OCI-M2 (cell line): ENCODE data around the gene C15orf62.

Experiments used
- DNase-seq: peaks from one replicate; lab custom pipeline; 2025; ENCODE audit not compliant: unreplicated experiment; lab: John Stamatoyannopoulos, UW

C15orf62 gene

GRCh38 chr15:40775740-40776536, 6.2 kb downstream of the C15orf62 start:
- DNase-seq: no peak

- DNase-seq: no peak
Observed at GRCh38 chr15:40776537-40777141, 6.9 kb downstream of the C15orf62 start.

GRCh38 chr15:40782609-40783227, 12.9 kb downstream of the C15orf62 start:
- DNase-seq: no peak

DNA sequence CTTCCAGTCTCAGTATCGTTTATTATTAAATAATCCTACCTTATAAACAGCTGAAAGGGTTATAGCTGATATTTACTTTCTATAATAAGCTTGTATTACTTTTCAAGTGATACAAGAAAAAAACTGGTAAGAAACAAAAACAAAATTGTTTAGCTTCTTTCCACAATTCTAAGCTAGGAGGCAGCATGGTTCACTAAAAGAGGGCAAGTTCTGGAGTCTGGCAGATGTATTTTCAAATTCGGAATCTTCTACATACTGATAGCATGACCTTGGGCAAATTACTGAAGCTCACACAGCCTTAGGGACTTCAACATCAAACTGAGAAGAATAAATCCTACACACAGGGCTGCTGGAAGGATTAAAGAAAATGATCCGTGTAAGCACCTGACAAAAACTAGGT, 15.4 kb downstream of the C15orf62 start:
- no peak for DNase-seq

DNA sequence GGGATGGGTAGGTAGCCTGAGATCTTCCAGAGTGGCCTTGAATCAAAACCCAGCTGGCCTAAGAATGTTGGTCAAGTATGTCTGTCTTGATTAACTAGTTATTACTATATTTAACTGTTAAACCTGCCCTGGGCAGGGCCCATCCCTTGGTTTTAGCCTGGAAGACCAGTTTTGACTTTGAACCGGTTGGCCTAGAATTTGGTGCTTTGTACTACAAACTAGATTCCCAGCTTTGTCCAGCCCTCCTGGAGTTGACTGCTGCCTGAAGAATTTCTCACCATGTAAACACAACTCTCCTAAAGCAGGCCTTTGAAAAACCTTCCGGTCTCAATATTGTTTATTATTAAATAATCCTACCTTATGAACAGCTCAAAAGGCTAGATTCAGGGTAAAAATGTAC, 16.0 kb downstream of the C15orf62 start:
- DNase-seq: no peak

DNA sequence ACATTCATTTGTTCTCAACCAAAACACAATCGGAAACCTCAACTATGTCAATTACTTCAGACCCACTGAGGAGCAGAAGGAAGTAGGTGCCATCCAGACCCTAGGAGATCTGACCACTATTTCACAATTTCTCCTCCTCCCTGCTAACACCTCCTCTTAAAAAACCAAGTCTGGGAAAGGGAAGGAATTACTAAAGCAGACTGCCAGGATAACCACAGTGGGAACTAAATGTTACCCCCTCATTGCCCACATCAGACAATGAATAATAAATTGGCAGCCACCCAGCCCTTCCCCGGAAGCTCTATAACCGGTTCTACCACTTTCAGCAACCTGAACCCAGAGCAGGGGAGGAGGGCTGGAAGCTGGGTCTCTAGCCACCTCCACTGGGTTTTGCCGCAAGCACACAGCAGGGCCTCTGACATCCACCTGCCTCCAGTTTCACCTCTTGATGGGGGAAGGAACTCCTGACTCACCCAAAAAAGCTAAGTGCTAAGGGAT, 17.6 kb downstream of the C15orf62 start:
- DNase-seq: no peak

DNA sequence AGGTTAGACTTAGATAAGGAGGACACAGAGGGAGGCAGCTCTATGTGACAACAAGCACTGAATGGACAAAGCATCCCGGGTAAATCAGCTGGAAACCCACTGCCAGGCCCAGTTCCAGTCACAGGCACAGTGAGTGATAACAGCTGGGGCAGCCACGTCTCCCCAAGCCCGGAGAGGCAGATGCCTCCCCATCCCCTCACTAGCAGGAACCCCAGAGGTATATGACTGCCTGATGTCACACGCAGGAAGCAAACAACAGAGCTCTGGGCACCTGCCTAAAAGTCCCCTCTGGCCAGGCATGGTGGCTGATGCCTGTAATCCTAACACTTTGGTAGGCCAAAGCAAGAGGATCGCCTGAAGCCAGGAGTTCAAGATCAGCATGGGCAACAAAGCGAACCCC, 18.2 kb downstream of the C15orf62 start:
- no peak for DNase-seq

- no peak for DNase-seq
Observed at GRCh38 chr15:40789119-40789518, 19.3 kb downstream of the C15orf62 start.

- no peak for DNase-seq
Observed at GRCh38 chr15:40789999-40790398, 20.2 kb downstream of the C15orf62 start.

DNA sequence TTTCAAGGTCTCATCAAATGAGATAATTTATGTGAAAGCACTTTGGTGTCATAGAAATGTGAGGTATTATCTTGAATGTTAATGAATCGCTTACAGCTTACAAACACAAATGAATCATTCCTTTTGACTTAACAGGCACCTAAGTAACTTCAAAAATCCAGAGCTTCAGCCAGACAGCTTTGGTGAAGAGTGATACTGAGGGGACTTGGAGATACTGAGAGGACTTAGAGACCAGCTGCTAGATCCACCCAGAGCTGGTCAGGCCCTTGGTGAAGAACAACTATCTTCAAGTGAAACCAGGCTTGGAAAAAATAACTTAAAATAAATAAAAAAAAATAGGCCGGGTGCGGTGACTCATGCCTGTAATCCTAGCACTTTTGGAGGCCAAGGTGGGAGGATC, 20.9 kb downstream of the C15orf62 start:
- DNase-seq: no peak

DNA sequence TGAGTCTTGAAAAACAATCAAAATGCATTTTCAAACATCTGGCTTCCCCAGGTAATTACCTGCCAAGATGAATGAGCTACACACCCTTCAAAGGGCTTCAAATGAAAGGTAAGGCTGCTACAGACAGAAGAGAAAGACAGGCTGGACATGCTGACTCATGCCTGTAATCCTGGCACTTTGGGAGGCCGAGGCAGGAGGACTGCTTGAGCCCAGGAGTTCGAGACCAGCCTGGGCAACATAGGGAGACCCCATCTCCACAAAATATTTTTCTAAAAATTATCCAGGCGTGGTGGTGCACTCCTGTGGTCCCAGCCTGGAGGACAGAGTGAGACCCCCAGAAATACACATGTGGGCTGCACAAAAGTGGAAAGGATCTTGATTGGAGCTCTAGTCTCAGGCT, 22.6 kb downstream of the C15orf62 start:
- no peak for DNase-seq

DNA sequence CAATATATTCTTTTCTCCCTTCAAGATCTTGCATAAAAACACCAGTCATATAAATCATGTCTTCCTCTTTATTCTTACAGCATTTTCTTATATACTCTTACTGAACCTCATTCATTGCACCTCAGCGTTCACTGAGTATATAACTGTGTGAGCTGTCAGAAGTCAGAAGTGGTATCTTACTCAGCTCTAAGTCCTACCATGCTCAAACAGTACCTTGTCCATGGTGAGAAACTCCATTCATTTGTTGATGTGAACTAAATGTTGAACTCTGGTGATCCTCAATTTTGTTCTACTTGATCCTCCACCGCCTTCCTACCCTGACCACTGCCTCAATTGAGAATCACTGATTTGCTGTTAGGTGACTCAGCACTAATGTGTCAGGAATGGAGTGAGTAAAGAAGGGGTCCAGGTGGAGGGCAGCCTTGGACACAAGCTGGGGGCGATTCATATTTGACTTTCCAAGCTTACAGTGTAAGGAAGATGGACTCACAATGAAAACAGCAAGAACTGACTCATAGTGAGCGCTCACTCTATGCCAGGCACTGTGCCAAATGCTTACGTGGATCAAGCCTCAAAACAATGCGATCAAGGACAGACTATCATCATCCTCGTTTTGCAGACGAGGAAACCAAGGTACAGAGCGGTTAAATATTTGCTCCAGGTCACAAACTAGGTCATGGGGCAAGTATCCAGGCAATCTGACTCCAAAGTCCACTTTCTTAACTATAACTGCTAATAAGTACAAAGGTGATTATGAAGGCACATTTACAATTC, 23.6 kb downstream of the C15orf62 start:
- no peak for DNase-seq

DNA sequence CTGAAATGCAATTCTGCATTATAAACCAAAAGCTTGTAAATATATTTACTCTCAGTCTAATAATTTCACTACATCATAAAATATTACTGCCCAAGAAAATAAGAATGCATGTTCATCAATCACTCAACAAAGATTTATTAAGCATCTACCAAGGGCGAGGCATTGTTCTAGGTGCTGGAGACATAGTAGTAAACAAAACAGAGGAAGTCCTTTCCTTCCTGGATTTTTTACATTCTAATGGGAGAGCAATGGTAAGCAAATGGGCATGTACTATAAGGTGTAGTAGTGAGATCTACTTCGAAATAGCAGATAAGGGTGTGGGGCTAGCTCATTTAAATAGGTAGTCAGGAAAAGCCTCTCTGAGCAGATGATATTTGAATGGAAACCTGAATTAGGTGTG, 26.3 kb downstream of the C15orf62 start:
- DNase-seq: no peak

- DNase-seq: no peak
Observed at GRCh38 chr15:40796512-40796911, 26.7 kb downstream of the C15orf62 start.

DNA sequence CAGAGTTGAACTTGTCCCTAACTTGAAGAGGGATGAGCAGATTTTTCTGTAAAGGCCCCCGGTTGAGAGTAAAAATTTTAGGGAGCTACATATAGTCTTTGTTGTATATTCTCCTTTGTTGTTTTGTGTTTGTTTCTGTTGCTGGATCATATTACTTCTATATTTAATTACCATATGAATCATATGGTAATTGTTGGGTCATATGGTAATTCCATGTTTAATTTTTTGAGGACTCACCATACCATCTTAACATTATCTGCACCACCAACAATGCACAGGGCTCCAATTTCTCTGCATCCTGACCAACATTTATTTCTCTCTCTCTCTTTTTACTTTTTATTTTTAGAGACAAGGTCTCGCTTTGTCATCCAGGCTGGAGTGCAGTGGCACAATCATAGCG, 29.7 kb downstream of the C15orf62 start:
- no peak for DNase-seq

GRCh38 chr15:40803076-40803475, 33.3 kb downstream of the C15orf62 start:
- DNase-seq: no peak

DNA sequence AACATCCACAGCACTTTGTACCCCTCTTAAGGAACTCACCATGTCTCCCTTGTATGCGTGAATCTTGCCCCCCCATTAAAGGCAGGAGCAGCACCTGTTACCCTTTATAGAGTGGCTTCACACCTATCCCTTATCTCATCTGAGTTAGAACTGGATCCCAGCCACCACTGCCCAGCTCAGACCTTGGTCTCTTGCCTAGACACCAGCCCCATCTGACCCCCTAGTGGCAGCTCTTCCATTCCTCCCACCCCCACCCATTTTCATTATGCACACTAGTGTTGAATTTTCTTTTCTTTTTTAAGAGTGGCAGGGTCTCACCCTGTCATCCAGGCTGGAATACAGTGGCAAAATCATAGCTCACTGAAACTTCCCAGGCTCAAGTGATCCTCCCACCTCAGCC, 33.9 kb downstream of the C15orf62 start:
- no peak for DNase-seq

DNA sequence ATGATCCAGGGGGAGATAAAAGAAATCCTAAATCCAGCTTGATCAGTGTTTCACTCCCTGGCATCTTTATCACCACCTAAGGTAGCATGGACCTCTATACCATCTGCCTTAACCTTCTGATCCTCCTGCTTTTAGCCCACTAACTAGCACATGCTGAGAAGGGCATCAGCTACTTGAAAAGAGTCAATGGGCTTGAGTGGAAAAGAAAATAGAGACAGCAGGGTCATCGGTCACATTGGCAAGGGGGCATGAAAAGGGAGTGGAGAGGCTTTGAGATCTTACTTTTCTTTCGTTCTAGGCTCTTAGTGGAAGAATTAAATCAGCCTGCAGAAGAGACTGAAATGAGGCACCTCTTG, 36.9 kb downstream of the C15orf62 start:
- peak; percentile 40 for DNase-seq

DNA sequence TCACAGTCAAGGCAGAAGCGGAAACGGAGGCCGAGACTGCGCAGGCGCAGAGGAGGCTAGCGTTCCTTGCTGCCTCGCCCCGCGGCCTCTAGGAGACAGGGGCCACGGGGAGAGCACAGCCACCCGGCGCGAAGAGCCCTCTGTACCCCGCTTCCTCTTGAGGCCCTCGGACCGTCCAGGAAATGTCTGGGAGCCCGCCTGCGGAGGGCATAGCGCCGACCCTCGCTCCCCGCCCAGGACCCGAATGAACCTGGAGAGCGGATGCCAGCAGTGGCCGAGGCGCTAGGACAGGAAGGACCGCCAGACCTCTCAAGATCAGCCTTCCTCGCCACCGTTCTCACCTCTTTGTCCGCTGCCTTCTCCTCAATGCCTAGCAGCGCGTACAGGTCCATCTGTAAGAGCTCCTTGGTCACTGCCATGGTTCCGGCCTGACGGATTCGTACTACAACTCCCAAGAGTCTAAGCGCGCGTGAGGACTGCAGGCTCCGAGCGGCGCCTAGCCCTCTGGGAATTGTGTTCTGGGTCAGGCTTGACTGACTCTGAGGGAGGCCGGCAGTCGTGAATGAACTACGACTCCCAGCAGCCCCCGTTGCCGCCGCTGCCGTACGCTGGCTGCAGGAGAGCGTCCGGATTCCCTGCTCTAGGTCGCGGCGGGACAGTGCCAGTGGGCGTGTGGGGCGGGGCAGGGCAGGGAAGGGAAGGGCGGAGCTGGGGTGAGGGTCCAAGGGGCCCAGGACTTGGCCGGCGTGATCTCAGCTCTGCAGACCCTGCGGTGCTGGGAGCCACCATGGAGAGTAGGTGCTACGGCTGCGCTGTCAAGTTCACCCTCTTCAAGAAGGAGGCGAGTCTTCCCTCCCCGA, 37.5 kb downstream of the C15orf62 start, which contains the start of the genes DNAJC17 and ZFYVE19:
Gene DNAJC17 (minus strand): TSS at position 446 of the 860 bp plus-strand sequence. CDS start 27 bp downstream, at position 419.
Gene ZFYVE19 (plus strand): TSS at position 62 of the 860 bp plus-strand sequence. CDS start 501 bp downstream, at position 563.
- DNase-seq: peak; percentile 88

DNA sequence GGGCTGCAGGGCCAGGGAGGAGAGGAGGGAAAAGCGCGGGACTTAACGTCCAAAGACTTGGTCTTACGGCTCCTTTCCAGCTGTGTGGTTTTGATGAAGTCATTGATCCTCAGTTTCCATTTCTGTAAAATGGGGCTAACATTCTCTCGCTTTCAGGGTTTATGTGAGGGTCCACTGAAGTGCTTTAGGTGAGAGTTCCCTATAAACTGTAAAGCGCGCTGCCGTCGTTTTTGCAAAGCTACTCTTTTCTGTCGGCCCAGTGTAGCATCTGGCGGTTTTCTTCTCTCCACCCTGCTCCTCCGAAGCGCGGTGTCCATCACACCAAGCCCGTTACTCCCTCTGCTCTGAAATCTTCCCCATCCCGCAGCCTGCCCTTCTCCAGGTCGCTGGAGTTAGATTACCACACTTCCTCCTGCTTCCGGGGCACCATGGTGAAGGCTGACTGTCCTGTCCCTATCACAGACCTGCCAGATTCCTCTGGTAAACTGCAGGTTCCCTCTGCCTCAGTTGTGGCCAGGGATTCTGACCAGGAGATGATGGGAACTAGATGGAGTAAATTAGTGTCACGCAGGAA, 38.2 kb downstream of the C15orf62 start:
- DNase-seq: no peak
